K562 (cell line): ENCODE results near the gene S100A6. TPM values are rescaled to one million over a fixed set of nuclear protein-coding genes. Genes with fewer than 3 reads are reported as not detected.

Source experiments
- ATAC-seq: fragments of 200-7000 bp; cut with Tn5 transposase; 3 replicates; pipeline ENCODE4 v1.9.1; 2020; ENCODE audit warnings: moderate library complexity
- BruUV-seq: library from RNA; stranded (reverse); fragments of 400-500 nt; replicated peaks from 2 replicates; lab custom pipeline; 2021; lab: Mats Ljungman, UMichigan
- CTCF ChIA-PET: fragments of 300-600 bp; formaldehyde crosslinking; extraction: SDS; loops from one replicate; lab custom pipeline; 2021; ENCODE audit warnings: low intra/inter-chr PET ratio; lab: Yijun Ruan, JAX
- POLR2A ChIA-PET: fragments of 300-600, 350-650 bp; sonication (Branson Sonifier 250); formaldehyde crosslinking; extraction: SDS; loops from one replicate; lab custom pipeline; 2021; ENCODE audit warnings: antibody characterized with exemption, inconsistent platforms; lab: Yijun Ruan, JAX
- DNase-seq, 4 experiments: peaks; one replicate each; pipeline versions ENCODE4 v3.0.0 to v3.0.0-alpha.2; 2011 to 2018; ENCODE audit warnings: low spot score in 3 of 4, mixed read lengths in 3 of 4; ENCODE audit errors: extremely low read depth in 1 of 4
- FAIRE-seq: peaks from 2 replicates; lab custom pipeline; 2011; peaks lifted over from hg19 to GRCh38; lab: Jason Lieb, UNC
- H2AFZ ChIP-seq: 2 replicates; pipeline ENCODE4 v1.6.0; 2011; ENCODE audit warnings: low read depth, low read length, control low read depth, inconsistent platforms
- H3K27ac ChIP-seq: fragments of 200-600 bp; 3 replicates; pipeline ENCODE4 v1.8.0; 2011; ENCODE audit warnings: low read depth, mild to moderate bottlenecking, control low read depth, inconsistent platforms, low read length, moderate library complexity, mixed read lengths; ENCODE audit errors: extremely low read depth
- H3K27me3 ChIP-seq, 2 experiments: fragments of 300-600 bp in 1 of 2; 2 replicates in 1 of 2; 3 replicates in 1 of 2; pipeline versions ENCODE4 v1.6.0 to v1.8.0; 2011; ENCODE audit warnings: inconsistent platforms in 2 of 2, low read length in 2 of 2, mild to moderate bottlenecking in 1 of 2, mixed read lengths in 1 of 2, moderate library complexity in 1 of 2; ENCODE audit not compliant: control insufficient read depth in 2 of 2, insufficient read depth in 2 of 2
- H3K36me3 ChIP-seq: fragments of 300-600 bp; 3 replicates; pipeline ENCODE4 v1.8.0; 2011; ENCODE audit warnings: mild to moderate bottlenecking, low read length, inconsistent platforms; ENCODE audit not compliant: control insufficient read depth, insufficient read depth
- H3K4me1 ChIP-seq, 2 experiments: fragments of 200-600 bp in 1 of 2; replicated peaks in 1 of 2; 2 replicates in 1 of 2; 3 replicates in 1 of 2; pipeline versions ENCODE4 v1.5.1 to v1.8.0; 2011; ENCODE audit warnings: inconsistent platforms in 2 of 2, low read length in 2 of 2, mild to moderate bottlenecking in 1 of 2, mixed read lengths in 1 of 2, moderate library complexity in 1 of 2; ENCODE audit not compliant: control insufficient read depth in 2 of 2, insufficient read depth in 2 of 2
- H3K4me2 ChIP-seq: 2 replicates; pipeline ENCODE4 v1.6.1; 2011; ENCODE audit warnings: low read length, control low read depth, inconsistent platforms, mixed read lengths; ENCODE audit not compliant: insufficient read depth
- H3K4me3 ChIP-seq: fragments of 200-600 bp; sonication (generic), shearing (Covaris generic); 2 replicates; pipeline ENCODE4 v1.5.1; 2016; ENCODE audit warnings: control low read depth, inconsistent platforms
- H3K79me2 ChIP-seq: fragments of 200-600 bp; 3 replicates; pipeline ENCODE4 v1.8.0; 2011; ENCODE audit warnings: low read length, inconsistent platforms; ENCODE audit not compliant: control insufficient read depth, insufficient read depth
- H3K9ac ChIP-seq, 2 experiments: 2 replicates each; pipeline versions ENCODE4 v1.6.0 to v1.6.1; 2011; ENCODE audit warnings: low read depth in 2 of 2, low read length in 2 of 2, control low read depth in 1 of 2, inconsistent platforms in 1 of 2, mild to moderate bottlenecking in 1 of 2, mixed read lengths in 1 of 2; ENCODE audit not compliant: insufficient read depth in 1 of 2
- H3K9me1 ChIP-seq: one replicate; pipeline ENCODE4 v1.6.0; 2011; ENCODE audit warnings: inconsistent platforms, mild to moderate bottlenecking, low read length, moderate library complexity; ENCODE audit not compliant: control insufficient read depth, insufficient read depth
- H3K9me3 ChIP-seq: replicated peaks from 2 replicates; pipeline ENCODE4 v1.5.1; 2011; ENCODE audit warnings: low read depth, low read length, inconsistent platforms; ENCODE audit not compliant: control insufficient read depth, insufficient read depth
- H4K20me1 ChIP-seq: replicated peaks from 2 replicates; pipeline ENCODE4 v1.6.1; 2011; ENCODE audit warnings: low read length, inconsistent platforms, mixed read lengths; ENCODE audit not compliant: control insufficient read depth, insufficient read depth
- KAT7 ChIP-seq: sonication (generic); formaldehyde crosslinking; IDR thresholded peaks from 2 replicates; pipeline ENCODE4 v1.8.0; 2022; ENCODE audit warnings: missing genetic modification reagents, mild to moderate bottlenecking, borderline replicate concordance
- MYBL2 ChIP-seq, 2 experiments: fragments of 450-650 bp in 1 of 2; sonication (generic) in 1 of 2; formaldehyde crosslinking in 1 of 2; IDR thresholded peaks; 2 replicates each; pipeline versions ENCODE4 v1.6.1 to v1.8.1; 2017 to 2022; ENCODE audit warnings: borderline replicate concordance in 1 of 2, inconsistent platforms in 1 of 2, low read depth in 1 of 2, mild to moderate bottlenecking in 1 of 2, missing genetic modification reagents in 1 of 2, moderate library complexity in 1 of 2
- POLR2A ChIP-seq: fragments of 450-650 bp; conservative IDR thresholded peaks from 2 replicates; pipeline ENCODE4 v1.6.1; 2016
- SPI1 ChIP-seq: IDR thresholded peaks from 2 replicates; pipeline ENCODE4 v1.6.1; 2011; ENCODE audit warnings: low read depth, low read length, control low read depth, borderline replicate concordance
- ZNF586 ChIP-seq: fragments of 450-650 bp; formaldehyde crosslinking; conservative IDR thresholded peaks from 2 replicates; pipeline ENCODE4 v1.4.0; 2020; ENCODE audit warnings: mild to moderate bottlenecking, moderate library complexity
- WGBS: fragments of 100-300 bp; shearing (Covaris generic); methylation state at CpG from one replicate; pipeline ENCODE4 v1.1.6; 2016; ENCODE audit warnings: low coverage, mixed read lengths; ENCODE audit not compliant: insufficient coverage; ENCODE audit errors: missing lambda C conversion rate; 5-methylcytosine and 5-hydroxymethylcytosine counted together
- in situ Hi-C: fragments of 300-500 bp; cut with MboI; formaldehyde crosslinking; loops from 4 replicates; pipeline ENCODE4 v1.15.0; 2018; ENCODE audit warnings: inconsistent platforms, mixed read lengths
- intact Hi-C: fragments of 100-400 bp; cut with micrococcal nuclease; formaldehyde crosslinking; loops from 2 replicates; pipeline ENCODE4 v1.14.2; 2022
- polyA plus RNA-seq, 8 experiments: library from polyadenylated mRNA; depleted of rRNA in 4 of 8; stranded (reverse) in 5 of 8; unstranded in 3 of 8; fragments of >200 nt; fragmentation: Nextera tagmentation in 2 of 8; fragmentation: Illumina TruSeq in 1 of 8; extraction: Ambion mirVana in 2 of 8; extraction: Trizol in 1 of 8; gene quantifications; 2 replicates each; pipeline versions ENCODE4 v1.2.1 to v1.2.3, GENCODE V29; 2011 to 2014; ENCODE audit warnings: inconsistent platforms in 1 of 8, missing spikeins in 1 of 8
- total RNA-seq, 7 experiments: library from RNA; depleted of rRNA in 6 of 7; stranded (reverse); fragments of >200 nt in 6 of 7; fragmentation: Illumina TruSeq in 2 of 7; extraction: Trizol in 2 of 7; gene quantifications; 2 replicates each; pipeline versions ENCODE4 v1.2.1 to v1.2.3, GENCODE V29; 2011 to 2021; ENCODE audit warnings: low replicate concordance in 1 of 7
- TF ChIP-seq, protein P1 (sequence below): sonication (generic); formaldehyde crosslinking; IDR thresholded peaks from 2 replicates; pipeline ENCODE4 v1.8.1; 2023; ENCODE audit warnings: missing genetic modification reagents, mild to moderate bottlenecking, borderline replicate concordance
- TF ChIP-seq, protein P2 (sequence below): fragments of 250-450 bp; sonication (Bioruptor Pico); IDR thresholded peaks from 2 replicates; pipeline ENCODE4 v1.4.0; 2020; ENCODE audit warnings: mild to moderate bottlenecking, moderate library complexity
- TF ChIP-seq, protein P3 (sequence below): fragments of 450-650 bp; IDR thresholded peaks from 2 replicates; pipeline ENCODE4 v1.6.1; 2016
- TF ChIP-seq, protein P4 (sequence below): sonication (generic); formaldehyde crosslinking; IDR thresholded peaks from 2 replicates; pipeline ENCODE4 v1.8.0; 2022; ENCODE audit warnings: missing genetic modification reagents, mild to moderate bottlenecking, borderline replicate concordance

Gene S100A6
- total and polyA plus RNA-seq, 9 of the 15 experiments (the other 6 are each of a cell fraction or from before 2014, with no cell fraction given), result 9.8 to 66.5 (median 23.2) TPM

DNA sequence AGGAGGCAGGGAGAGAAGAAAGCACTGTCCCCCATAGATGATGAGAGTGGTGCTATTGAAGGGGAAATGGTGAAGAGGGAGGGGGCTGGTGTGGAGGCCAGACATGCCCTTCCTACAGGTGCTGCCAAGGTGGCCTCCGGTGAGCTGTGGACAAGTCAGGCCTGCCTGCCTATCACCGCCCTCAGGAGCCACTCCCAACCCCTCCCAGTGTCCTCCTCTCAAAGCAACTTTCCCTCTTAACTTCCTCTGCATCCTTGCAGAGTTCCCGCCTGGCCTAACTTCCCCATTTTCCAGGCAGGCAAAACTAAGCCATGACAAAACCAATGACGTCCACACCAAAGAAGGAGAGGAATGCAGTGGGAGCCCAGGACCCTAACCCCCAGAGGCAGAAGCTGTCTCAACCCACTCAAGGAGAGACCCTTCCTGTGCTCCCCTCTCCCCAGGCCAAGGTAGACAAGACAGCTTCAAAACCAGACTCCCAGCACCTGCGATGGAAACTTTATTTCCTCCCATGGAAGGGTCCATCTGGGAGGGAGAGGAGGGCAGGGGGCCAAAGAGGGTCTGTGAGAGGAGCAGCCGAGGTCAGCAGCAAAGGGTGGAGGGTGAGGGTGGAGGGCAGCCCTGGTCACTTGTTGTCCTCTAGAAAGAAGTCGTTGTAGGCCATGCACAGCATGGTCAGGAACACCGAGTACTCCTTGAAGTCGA, 1.0 kb upstream of the S100A6 start:
- H4K20me1 ChIP-seq, result no peaks in the 10 kb centered on the region
- WGBS, result 58% methylated on average over 9 of the region's 9 CpGs
- no peaks in the 10 kb centered on the region for H3K9me3 ChIP-seq
- peak overlapping the region; percentile 30 to 82; a peak in 3 of 4 replicates for H3K9ac ChIP-seq
- peaks cover 66 to 67% of the 10 kb centered on the region in 2 experiments for H3K4me1 ChIP-seq
- no peaks in the 10 kb centered on the region for H3K9me1 ChIP-seq
- in situ Hi-C loops, result no loop called here
- ATAC-seq (no peak), FAIRE-seq (no peak), DNase-seq (peak in 1 of 4 experiments; percentile 6)
- H3K27ac ChIP-seq, result 0 out of 3 replicates have a peak overlapping the region, but pooled peaks have one; percentile 46
- intact Hi-C loops, result no loop called here
- no peaks in the 10 kb centered on the region for H3K36me3 ChIP-seq
- H3K4me2 ChIP-seq, result peak overlapping the region; percentile 65
- H3K79me2 ChIP-seq, result no peaks in the 10 kb centered on the region; the same call in 2 of the 3 replicates
- peak overlapping the region; percentile 85 for H2AFZ ChIP-seq
- CTCF ChIA-PET, result interaction anchor here (1.5 kb wide), 1 partner anchor 32 kb away, joined by 5 read pairs; no protein-coding TSS in a partner anchor
- no TSS peak for BruUV-seq
- POLR2A ChIA-PET, result interaction anchor here (0.9 to 1.0 kb wide), 3 partner anchors 9 to 91 kb away, joined by 3 to 4 read pairs (median 3); partner anchors contain the start of genes S100A1, S100A13 and S100A4
- no peak overlapping the region for H3K4me3 ChIP-seq
- H3K27me3 ChIP-seq, result no peaks in the 10 kb centered on the region
- TF ChIP-seq, protein P1, sequence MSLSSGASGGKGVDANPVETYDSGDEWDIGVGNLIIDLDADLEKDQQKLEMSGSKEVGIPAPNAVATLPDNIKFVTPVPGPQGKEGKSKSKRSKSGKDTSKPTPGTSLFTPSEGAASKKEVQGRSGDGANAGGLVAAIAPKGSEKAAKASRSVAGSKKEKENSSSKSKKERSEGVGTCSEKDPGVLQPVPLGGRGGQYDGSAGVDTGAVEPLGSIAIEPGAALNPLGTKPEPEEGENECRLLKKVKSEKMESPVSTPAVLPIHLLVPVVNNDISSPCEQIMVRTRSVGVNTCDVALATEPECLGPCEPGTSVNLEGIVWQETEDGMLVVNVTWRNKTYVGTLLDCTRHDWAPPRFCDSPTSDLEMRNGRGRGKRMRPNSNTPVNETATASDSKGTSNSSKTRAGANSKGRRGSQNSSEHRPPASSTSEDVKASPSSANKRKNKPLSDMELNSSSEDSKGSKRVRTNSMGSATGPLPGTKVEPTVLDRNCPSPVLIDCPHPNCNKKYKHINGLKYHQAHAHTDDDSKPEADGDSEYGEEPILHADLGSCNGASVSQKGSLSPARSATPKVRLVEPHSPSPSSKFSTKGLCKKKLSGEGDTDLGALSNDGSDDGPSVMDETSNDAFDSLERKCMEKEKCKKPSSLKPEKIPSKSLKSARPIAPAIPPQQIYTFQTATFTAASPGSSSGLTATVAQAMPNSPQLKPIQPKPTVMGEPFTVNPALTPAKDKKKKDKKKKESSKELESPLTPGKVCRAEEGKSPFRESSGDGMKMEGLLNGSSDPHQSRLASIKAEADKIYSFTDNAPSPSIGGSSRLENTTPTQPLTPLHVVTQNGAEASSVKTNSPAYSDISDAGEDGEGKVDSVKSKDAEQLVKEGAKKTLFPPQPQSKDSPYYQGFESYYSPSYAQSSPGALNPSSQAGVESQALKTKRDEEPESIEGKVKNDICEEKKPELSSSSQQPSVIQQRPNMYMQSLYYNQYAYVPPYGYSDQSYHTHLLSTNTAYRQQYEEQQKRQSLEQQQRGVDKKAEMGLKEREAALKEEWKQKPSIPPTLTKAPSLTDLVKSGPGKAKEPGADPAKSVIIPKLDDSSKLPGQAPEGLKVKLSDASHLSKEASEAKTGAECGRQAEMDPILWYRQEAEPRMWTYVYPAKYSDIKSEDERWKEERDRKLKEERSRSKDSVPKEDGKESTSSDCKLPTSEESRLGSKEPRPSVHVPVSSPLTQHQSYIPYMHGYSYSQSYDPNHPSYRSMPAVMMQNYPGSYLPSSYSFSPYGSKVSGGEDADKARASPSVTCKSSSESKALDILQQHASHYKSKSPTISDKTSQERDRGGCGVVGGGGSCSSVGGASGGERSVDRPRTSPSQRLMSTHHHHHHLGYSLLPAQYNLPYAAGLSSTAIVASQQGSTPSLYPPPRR (CRISPR knock-in tag), result no peak
- TF ChIP-seq, protein P2, sequence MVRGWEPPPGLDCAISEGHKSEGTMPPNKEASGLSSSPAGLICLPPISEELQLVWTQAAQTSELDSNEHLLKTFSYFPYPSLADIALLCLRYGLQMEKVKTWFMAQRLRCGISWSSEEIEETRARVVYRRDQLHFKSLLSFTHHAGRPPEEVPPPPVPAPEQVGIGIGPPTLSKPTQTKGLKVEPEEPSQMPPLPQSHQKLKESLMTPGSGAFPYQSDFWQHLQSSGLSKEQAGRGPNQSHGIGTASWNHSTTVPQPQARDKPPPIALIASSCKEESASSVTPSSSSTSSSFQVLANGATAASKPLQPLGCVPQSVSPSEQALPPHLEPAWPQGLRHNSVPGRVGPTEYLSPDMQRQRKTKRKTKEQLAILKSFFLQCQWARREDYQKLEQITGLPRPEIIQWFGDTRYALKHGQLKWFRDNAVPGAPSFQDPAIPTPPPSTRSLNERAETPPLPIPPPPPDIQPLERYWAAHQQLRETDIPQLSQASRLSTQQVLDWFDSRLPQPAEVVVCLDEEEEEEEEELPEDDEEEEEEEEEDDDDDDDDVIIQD (CRISPR knock-in tag), result no peak
- TF ChIP-seq POLR2A (no peak), MYBL2 (IDR thresholded peaks at IDR 0.05; ENCODE audit: low read depth) (no peak), MYBL2 (CRISPR knock-in tag; IDR thresholded peaks at IDR 0.05; ENCODE audit: borderline replicate concordance) (no peak), KAT7 (no peak), ZNF586 (CRISPR knock-in tag) (no peak), SPI1 (peak; percentile 67; the same call in 1 of the 2 replicates)
- TF ChIP-seq, protein P3, sequence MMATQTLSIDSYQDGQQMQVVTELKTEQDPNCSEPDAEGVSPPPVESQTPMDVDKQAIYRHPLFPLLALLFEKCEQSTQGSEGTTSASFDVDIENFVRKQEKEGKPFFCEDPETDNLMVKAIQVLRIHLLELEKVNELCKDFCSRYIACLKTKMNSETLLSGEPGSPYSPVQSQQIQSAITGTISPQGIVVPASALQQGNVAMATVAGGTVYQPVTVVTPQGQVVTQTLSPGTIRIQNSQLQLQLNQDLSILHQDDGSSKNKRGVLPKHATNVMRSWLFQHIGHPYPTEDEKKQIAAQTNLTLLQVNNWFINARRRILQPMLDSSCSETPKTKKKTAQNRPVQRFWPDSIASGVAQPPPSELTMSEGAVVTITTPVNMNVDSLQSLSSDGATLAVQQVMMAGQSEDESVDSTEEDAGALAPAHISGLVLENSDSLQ, result peak; percentile 48; the same call in 1 of the 2 replicates
- TF ChIP-seq, protein P4, sequence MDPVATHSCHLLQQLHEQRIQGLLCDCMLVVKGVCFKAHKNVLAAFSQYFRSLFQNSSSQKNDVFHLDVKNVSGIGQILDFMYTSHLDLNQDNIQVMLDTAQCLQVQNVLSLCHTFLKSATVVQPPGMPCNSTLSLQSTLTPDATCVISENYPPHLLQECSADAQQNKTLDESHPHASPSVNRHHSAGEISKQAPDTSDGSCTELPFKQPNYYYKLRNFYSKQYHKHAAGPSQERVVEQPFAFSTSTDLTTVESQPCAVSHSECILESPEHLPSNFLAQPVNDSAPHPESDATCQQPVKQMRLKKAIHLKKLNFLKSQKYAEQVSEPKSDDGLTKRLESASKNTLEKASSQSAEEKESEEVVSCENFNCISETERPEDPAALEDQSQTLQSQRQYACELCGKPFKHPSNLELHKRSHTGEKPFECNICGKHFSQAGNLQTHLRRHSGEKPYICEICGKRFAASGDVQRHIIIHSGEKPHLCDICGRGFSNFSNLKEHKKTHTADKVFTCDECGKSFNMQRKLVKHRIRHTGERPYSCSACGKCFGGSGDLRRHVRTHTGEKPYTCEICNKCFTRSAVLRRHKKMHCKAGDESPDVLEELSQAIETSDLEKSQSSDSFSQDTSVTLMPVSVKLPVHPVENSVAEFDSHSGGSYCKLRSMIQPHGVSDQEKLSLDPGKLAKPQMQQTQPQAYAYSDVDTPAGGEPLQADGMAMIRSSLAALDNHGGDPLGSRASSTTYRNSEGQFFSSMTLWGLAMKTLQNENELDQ (CRISPR knock-in tag), result no peak
